ENCODE data around the gene MUC12. TPM values are rescaled to one million over a fixed set of nuclear protein-coding genes. Genes with fewer than 3 reads are reported as not detected.

Gene MUC12
- total and polyA plus RNA-seq, 2 donors (not counting 3 experiments of a cell fraction or from before 2014, with no cell fraction given): not detected

GRCh38 chr7:101021703-101022102, 52.3 kb downstream of the MUC12 start:
- TF ChIP-seq POLR2A (IDR thresholded peaks at IDR 0.05; ENCODE audit: low read depth, low read length) (no peak), GATA2 (IDR thresholded peaks at IDR 0.05; ENCODE audit: insufficient read depth, insufficient read length, low read depth, low read length) (no peak), JUN (IDR thresholded peaks at IDR 0.05; ENCODE audit: borderline replicate concordance, insufficient read depth, insufficient read length, low read depth) (no peak), FOS (IDR thresholded peaks at IDR 0.05; ENCODE audit: borderline replicate concordance, insufficient read depth, low read length) (no peak), EZH2 (IDR thresholded peaks at IDR 0.05; ENCODE audit: borderline replicate concordance, low read depth, low read length, severe bottlenecking) (no peak), CTCF (IDR thresholded peaks at IDR 0.05; ENCODE audit: extremely low read depth in 1 of 2, insufficient read depth in 1 of 2, low read depth in 1 of 2, low read length in 2 of 2) (no peak), MAX (IDR thresholded peaks at IDR 0.05; ENCODE audit: insufficient read depth, insufficient read length) (no peak), POLR2AphosphoS5 (IDR thresholded peaks at IDR 0.05; ENCODE audit: insufficient read depth, low read depth, low read length) (no peak), MYC (IDR thresholded peaks at IDR 0.05; ENCODE audit: low read depth, low read length) (no peak)
- no peak for FAIRE-seq

More at GRCh38 chr7:101021703-101022102, 52.3 kb downstream of the MUC12 start:
- no peak overlapping the region for H3K4me3 ChIP-seq (replicated peaks in 1 of 3; ENCODE audit: insufficient read depth in 1 of 3, low read depth in 1 of 3, low read length in 3 of 3)
- BruUV-seq (replicated peaks): no TSS peak
- ChIA-PET POLR2A (no interaction called here), CTCF (no interaction called here)
- H4K20me1 ChIP-seq (replicated peaks; ENCODE audit: control insufficient read depth, extremely low read depth, insufficient read depth, low read length): no peaks in the 10 kb centered on the region
- dilution Hi-C loops (cut with MboI; ENCODE audit: extremely low pct_ligation_motif_present, low sequenced_read_pairs): no loop called here
- H3K9ac ChIP-seq (replicated peaks; ENCODE audit: extremely low read depth, insufficient read depth, low read length): no peak overlapping the region
- no peak overlapping the region for H3K27ac ChIP-seq (ENCODE audit: insufficient read depth, low read depth, low read length)
- H3K4me1 ChIP-seq (ENCODE audit: control insufficient read depth, extremely low read depth, insufficient read depth, low read length): peaks cover 3% of the 10 kb centered on the region
- H3K36me3 ChIP-seq (ENCODE audit: control insufficient read depth in 2 of 2, extremely low read depth in 1 of 2, insufficient read depth in 2 of 2, low read length in 2 of 2): no peaks in the 10 kb centered on the region
- no peaks in the 10 kb centered on the region for H3K9me1 ChIP-seq (replicated peaks; ENCODE audit: control insufficient read depth, extremely low read depth, insufficient read depth, low read length)
- H3K9me3 ChIP-seq (replicated peaks; ENCODE audit: control insufficient read depth, insufficient read depth, low read length): no peaks in the 10 kb centered on the region
- intact Hi-C loops (cut with micrococcal nuclease): no loop called here
- H3K79me2 ChIP-seq (ENCODE audit: control insufficient read depth, insufficient read depth, low read length): no peaks in the 10 kb centered on the region
- no peak for DNase-seq (ENCODE audit: low read depth, low spot score)
- H3K4me2 ChIP-seq (ENCODE audit: insufficient read depth, low read length): no peak overlapping the region
- H3K27me3 ChIP-seq (ENCODE audit: control insufficient read depth in 2 of 2, insufficient read depth in 2 of 2, low read length in 2 of 2): no peaks in the 10 kb centered on the region
- no peak overlapping the region for H2AFZ ChIP-seq (ENCODE audit: low read depth, low read length)

Data from endothelial cell of umbilical vein (primary cell).